Stimulated activated CD4-positive, alpha-beta T cell treated with anti-CD3 and anti-CD28 coated beads, Interleukin-2, amount 100 ng/mL, for 4 hours (primary cell): Measurements from ENCODE around the gene GPR148.

Experiments
- DNase-seq: peaks from one replicate; pipeline ENCODE4 v3.0.0-alpha.2; 2020; ENCODE audit warnings: low read depth

Gene GPR148

GRCh38 chr2:130749641-130750040, 20.8 kb downstream of the GPR148 start:
- no peak for DNase-seq

GRCh38 chr2:130754811-130755210, 25.9 kb downstream of the GPR148 start:
- no peak for DNase-seq

GRCh38 chr2:130755256-130756052, 26.6 kb downstream of the GPR148 start, which contains the start of gene AMER3:
Gene AMER3 (plus strand): TSS chr2:130755540. CDS start chr2:130762073, 6,533 bp downstream.
- DNase-seq, result no peak

- DNase-seq, result no peak
Observed at GRCh38 chr2:130756053-130756873, 27.4 kb downstream of the GPR148 start.

- no peak for DNase-seq
Observed at GRCh38 chr2:130756874-130757668, 28.2 kb downstream of the GPR148 start.

- DNase-seq, result no peak
Observed at GRCh38 chr2:130759906-130760753, 31.3 kb downstream of the GPR148 start.

GRCh38 chr2:130760754-130761751, 32.2 kb downstream of the GPR148 start:
- no peak for DNase-seq

GRCh38 chr2:130762031-130762909, 33.4 kb downstream of the GPR148 start:
- DNase-seq, result no peak

- DNase-seq, result no peak
Observed at GRCh38 chr2:130762910-130763385, 34.1 kb downstream of the GPR148 start.

- no peak for DNase-seq
Observed at GRCh38 chr2:130763405-130763804, 34.5 kb downstream of the GPR148 start.

GRCh38 chr2:130764035-130764820, 35.4 kb downstream of the GPR148 start:
- DNase-seq, result no peak

GRCh38 chr2:130764821-130765115, 35.9 kb downstream of the GPR148 start:
- no peak for DNase-seq

- DNase-seq, result no peak
Observed at GRCh38 chr2:130765464-130765863, 36.6 kb downstream of the GPR148 start.

GRCh38 chr2:130766037-130766436, 37.2 kb downstream of the GPR148 start:
- no peak for DNase-seq

GRCh38 chr2:130766711-130767407, 38.0 kb downstream of the GPR148 start:
- DNase-seq, result no peak

GRCh38 chr2:130767408-130767775, 38.5 kb downstream of the GPR148 start:
- DNase-seq, result no peak

- DNase-seq, result no peak
Observed at GRCh38 chr2:130768191-130768855, 39.5 kb downstream of the GPR148 start.
